Stomach (tissue), 4 donors: ENCODE data around the gene SHQ1.

Experiments
- CTCF ChIP-seq, 7 experiments: fragments of 450-650 bp in 4 of 7; fragments of 200-600 bp in 3 of 7; sonication (generic) in 3 of 7; IDR thresholded peaks; one replicate each; pipeline ENCODE4 v1.5.1; 2016 to 2019; ENCODE audit warnings: antibody characterized with exemption in 7 of 7, control low read depth in 2 of 7, mild to moderate bottlenecking in 1 of 7
- EP300 ChIP-seq: sonication (generic); formaldehyde crosslinking; IDR thresholded peaks from one replicate; pipeline ENCODE4 v1.6.1; 2017; ENCODE audit warnings: antibody characterized with exemption
- POLR2A ChIP-seq, 4 donors: fragments of 450-650 bp; IDR thresholded peaks; one replicate each; pipeline ENCODE4 v1.6.1; 2016; ENCODE audit warnings: antibody characterized with exemption in 4 of 4, control low read depth in 2 of 4, mild to moderate bottlenecking in 1 of 4, moderate library complexity in 1 of 4
- POLR2AphosphoS5 ChIP-seq, 3 donors: sonication (generic); formaldehyde crosslinking; IDR thresholded peaks; one replicate each; pipeline ENCODE4 v1.6.1; 2016; ENCODE audit warnings: antibody characterized with exemption in 3 of 3

DNA sequence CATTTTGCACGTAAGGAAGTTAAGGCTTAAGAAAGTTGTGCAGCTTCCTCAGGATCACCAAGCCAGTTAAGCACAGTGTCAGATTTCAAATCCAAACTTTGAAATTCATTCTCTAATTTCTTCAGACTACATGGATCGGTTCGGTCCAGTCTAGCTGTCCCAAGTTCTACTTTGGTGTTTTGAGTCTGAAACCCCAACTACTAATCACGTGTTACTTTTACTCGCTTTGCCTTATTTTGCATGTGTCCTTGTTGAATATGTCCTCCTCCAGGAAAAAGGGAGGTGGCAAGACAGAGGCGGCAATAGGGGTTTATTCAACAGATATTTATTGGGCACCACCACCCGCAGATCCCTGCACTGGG lies 39.1 kb upstream of the SHQ1 start:
- TF ChIP-seq POLR2A (IDR thresholded peaks at IDR 0.05) (no peak), CTCF (IDR thresholded peaks at IDR 0.05) (no peak), EP300 (no peak), POLR2AphosphoS5 (IDR thresholded peaks at IDR 0.05) (no peak)
